HG03460 (cell line): ENCODE measurements around the gene INO80.

Experiments used
- ATAC-seq: cut with Tn5 transposase; IDR thresholded peaks from one replicate; pipeline ENCODE4 v1.9.1; 2021; ENCODE audit not compliant: unreplicated experiment

INO80 gene

DNA sequence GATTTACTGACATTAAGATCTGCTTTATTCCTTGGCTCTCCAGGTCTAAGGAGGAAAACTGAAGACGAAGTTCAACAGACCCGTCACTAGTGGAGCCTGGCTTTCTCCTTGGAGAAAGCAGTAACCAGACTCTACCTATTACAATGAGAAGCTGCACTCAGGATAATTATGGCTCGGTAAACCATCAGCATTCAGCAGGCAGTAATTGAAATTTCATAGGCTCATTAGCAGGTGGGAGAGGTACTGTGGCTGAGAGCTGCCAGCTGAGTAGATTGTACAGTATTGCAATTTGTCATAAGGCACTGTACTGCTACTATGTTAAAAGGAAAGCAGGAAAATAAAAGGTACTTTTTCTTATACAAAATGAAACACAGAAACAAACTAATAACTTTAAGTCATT lies 111.6 kb downstream of the INO80 start:
- ATAC-seq = no peak

DNA sequence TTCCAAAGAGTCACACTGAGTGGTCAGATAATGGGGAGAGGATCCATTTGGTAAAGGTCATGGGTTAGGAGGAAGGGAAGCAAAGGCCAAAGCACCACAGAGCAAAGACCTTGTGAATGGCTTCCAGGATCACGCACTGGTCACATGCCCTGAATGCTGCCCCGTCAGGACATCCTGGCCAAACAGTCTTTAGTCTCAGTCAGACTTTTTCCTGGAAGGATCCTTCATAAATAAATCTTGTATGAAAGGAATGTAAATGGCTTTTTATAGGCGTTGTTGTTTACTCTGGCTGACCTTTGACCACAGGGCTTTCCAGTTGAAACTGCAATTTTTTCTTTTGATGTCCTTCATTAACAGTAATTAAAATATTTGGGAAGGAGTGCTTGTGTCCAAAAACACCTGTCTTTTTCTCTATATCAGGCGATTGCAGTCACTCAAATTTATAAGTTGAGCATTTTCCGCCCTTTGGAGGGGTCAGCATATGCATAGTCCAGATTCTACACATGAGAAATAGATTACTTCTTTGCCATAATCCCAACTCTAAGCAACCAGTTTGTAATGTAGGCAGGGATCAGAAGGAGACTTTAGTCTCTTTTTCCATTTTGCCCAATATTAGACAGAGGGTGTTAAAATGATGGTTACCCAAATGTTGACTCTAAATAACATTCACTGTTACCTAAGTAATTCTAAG lies 114.4 kb downstream of the INO80 start:
- ATAC-seq = no peak

DNA sequence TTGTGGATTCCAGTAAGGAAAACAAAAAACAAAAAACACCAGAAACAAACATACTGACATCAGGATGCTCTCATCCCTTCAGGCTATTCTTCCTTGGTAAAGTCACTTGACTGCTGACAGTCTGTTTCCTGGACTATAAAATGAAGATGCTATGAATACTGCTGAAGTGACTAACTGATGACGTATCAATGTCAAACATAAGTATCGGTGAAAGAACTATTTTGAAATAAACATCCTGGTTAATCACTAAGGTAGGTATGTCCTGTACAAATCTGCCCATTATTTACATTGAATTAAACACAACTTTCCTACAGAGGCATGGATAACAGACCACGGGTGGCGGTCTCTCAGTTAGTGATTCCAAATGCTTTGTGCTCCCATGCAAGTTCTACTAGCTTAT lies 116.9 kb downstream of the INO80 start:
- no peak for ATAC-seq

DNA sequence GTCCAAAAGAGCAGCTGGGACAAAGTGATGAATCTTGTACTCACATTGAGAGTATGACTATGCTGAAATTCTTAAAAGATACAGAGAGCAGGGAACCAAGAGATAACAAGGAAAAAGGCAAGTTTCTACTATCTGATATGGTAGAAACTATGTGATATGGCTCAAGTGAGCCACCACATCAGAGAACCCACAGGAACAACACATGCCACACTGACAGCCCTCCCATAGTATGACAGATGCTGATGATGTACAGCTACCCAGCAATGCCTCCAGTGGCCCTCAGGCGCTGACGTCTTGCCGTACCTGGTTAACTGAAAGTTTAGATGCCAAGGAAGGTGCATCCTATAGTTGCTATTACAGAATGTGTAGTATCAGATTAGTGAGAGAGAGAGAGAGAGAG lies 120.4 kb downstream of the INO80 start:
- ATAC-seq = no peak

DNA sequence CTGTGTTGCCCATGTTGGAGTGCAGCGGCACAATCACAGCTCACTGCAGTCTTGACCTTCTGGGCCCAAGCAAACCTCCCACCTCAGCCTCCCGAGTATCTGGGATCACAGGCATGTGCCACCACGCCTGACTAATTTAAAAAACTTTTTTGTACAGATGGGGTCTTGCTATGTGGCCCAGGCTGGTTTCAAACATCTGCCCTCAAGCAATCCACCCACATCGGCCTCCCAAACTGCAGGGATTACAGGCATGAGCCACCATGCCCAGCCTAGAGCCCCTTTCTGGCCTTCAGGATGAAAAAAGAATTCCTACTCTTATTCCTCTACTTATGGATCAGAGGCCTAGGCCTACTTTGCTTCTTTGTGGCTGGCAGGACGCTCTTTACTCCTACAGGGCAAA lies 123.3 kb downstream of the INO80 start:
- no peak for ATAC-seq

DNA sequence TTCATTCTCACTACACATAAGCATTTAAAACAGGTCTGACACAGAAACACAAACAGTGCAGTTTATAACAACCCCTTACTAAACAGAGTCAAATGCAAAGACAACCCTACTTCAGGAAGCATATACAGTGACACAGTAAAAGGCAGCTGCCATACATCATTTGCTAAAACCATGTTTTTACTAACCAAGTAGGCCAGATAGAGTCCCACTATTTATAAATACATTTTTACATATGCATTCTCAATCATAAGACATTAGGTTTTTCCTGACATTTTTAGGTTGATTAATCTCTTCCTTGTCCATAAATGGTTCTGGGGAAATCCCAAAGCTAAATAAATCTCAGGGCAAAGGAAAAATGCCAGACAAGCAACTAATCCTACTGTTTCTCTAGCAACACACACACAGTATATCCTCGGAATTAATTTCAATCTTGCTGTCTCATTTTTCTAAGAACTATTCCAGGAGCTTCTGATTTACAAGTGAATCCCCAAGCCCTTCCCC lies 123.8 kb downstream of the INO80 start:
- no peak for ATAC-seq

DNA sequence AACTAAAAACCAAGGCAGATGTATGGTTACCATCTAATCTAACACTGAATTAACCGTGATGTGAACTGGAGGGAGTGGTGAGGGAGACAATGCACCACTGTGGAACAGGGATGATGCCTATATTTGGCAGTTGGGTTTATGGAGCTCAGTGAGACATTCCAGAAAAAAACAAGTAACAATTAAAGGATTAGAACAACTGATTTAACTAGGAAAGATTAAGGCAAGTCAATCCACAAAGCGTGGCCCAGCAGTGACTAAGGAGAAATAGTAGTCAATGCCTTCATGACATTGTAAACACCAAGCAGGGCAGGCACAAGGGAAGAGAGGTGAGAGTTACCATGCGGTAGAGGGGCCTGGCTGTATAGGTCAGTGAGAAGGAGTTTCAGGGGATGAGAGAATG lies 124.7 kb downstream of the INO80 start:
- ATAC-seq = no peak

DNA sequence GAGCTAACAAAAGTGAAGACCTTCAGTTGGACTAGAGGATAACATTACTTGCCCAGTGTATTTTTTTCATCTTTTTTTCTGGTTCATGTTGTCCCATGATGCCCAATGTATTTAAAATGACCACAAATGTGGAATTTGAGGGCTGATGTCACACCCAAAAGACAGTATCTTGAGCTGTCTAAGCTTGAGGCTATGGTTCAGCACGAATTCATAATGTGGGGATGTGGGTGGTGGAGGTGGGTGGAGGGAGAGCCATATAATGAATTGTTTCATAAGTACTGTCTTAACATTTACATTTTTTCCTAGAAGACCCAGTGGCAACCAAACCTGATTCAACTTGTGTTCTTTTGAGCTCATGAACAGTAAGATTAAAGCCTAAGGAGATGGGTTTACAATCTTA lies 125.3 kb downstream of the INO80 start:
- no peak for ATAC-seq

DNA sequence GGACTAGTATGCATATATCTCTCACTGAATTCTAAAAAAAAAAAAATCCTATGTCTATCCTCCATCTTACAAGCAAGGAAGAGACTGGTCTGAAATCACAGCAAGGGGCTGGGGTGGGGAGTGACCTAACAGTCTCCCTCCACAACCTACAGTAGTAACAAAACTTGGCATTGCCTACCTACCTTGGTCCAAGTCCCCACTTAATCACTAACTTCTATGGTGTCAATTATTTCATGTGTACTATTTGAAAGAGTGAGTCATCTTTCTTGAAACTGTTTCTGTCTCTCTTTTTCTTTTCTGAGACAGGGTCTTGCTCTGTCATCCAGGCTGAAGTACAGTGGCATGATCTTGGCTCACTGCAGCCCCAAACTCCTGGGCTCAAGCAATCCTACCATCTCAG lies 126.0 kb downstream of the INO80 start:
- no peak for ATAC-seq

DNA sequence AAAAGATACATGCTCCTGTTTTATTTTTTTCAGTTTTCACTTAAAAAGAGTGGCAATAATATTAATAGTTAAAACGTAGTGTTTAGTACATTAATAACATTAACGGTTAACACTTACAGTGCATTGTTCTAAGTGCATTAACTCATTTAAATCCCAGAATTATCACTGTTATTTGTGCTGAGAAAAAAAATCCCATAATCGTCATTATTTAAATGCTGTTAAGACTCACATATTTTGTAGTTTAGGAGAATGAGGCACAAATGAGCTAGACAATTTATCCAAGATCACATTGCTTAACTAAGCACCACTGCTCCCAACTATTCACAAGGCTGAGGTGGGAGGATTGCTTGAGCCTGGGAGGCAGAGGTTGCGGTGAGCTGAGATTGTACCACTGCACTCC lies 127.9 kb downstream of the INO80 start:
- no peak for ATAC-seq

DNA sequence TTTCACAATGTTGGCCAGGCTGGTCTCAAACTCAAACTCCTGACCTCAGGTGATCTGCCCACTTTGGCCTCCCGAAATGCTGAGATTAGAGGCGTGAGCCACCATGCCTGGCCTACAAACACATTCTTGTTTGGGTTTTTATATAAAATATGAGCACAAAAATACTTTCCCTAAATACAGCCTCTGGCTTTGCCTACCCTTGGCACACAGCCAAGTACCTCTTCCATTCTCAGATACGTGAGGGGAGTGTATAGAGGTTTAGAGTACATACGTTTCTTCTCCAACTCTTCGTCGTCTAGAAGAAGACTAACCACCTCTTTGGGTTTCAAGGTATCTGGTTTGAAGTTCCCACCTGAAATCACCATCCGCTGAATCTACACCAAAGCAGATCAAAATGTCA lies 129.3 kb downstream of the INO80 start:
- ATAC-seq = no peak

DNA sequence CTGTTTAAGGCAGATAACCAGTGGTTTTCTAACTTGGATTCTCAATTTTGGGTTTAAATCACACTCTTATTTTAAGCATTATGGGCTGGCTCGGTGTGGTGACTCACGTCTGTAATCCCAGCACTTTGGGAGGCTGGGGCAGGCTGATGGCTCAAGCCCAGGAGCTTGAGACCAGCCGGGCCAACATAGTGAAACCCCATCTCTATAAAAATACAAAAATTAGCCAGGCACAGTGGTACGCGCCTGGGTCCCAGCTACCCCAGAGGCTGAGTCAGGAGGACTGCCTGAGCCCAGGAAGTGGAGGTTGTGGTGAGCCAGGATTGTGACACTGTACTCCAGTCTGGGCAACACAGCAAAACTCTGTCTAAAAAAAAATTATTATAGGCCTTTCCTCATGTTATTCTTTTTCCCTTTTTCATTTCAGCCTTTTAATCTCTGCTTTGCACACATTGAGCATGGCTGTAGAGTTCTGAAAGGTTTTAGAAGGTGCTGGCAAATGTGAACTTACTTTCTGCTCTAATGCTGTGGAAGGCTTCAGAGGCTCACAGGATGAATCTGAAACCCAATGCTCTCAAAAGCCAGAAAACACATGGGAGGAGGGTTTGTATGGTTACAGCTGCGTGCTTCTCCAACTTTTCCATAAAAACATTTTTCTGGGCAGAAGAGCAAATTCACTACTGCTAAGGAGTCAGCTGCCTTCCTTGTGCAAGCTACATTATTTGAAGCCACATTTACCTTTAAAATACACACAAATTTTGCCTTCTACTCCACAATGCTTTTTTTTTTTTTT lies 130.3 kb downstream of the INO80 start:
- ATAC-seq = no peak

DNA sequence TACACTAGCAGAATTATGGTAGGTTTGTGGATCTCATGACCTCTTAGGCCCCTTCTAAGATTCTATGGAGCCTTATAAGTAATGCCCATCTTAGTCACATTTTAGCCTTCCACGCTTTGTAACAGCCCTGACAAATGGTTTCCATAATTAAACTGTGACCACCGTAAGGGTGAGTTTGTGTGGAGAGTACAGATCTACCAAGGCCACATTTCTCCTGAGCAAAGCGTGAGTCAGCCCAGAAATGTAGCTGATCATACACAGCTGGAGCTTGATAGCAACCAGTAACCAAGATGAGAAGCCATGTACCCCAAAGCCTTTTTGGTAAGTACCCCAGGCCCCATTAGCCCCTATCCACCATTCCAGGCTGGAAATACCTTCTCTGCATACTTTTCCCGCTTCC lies 131.1 kb downstream of the INO80 start:
- no peak for ATAC-seq

DNA sequence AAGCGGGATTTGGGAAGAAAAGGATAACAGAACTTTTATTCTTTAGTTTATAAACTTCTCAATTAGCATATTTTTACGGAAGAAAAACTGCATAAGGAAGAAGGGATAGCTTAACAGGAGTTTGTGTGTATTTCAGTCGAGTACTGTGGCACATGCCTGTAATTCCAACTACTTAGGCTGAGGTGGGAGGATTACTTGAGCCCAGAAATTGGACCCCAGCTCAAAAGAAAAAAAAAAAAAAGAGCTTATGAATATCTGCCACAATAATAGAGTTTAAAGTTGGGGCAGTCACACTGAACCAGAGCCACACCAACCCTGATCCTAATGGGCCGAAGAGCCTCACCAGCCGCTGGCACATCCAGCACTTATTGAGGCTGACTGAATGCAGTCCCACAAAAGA lies 131.7 kb downstream of the INO80 start:
- ATAC-seq = no peak

DNA sequence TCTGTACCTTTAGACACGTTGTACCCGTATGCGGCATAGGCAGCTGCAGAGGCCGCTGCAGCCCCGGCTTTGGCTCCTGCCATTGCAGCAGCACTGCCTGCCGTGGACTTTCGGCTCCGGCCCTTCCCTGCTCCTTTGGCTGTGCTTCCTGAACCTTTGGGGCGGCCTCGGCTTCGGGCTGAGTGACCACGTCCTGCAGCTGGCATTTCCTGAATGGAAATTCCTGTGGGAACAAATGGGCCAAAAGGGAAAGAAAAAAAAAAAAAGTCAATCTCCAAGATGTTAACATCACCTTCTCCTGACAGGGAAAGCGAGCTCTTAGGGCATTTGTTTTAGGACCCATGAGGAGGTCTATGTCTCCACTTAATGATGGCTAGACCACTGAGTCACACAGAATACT lies 133.2 kb downstream of the INO80 start:
- no peak for ATAC-seq

DNA sequence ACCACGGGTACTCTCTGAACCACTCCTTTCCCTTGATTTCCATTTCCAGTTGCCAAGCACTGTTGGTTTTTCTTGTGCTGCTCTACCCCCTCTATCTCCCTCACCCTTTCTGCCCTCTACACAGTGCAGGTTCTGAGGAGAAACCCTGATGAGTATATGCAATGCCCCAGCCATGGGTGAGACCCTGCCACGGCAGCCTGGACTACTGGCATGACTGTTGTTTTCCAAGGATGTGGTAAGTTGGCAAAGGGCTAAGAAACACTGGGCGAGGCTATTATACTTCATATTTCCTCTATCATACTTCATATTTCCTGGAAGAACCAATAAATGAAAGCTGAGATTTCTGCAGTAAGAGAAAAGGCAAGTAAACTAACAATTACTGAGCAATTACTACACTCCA lies 134.9 kb downstream of the INO80 start:
- no peak for ATAC-seq

DNA sequence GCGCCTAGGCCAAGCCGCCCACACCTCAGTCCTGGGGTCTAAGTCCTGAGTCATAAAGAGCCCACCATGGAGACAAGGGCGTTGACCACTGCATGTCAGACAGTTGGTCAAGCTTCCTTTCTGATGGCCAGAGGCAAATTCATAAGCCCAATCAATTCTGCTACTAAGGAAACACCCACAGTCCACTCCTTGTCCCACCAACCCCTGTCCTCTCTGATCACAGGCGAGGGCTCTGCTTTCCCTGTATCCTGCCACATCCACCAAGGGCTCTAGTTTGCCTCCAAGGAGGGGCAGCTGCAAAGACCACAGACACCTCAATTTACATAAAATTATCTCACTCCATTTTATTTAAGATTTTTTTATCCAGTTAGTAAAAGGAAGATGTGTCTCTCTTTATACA lies 137.5 kb downstream of the INO80 start:
- no peak for ATAC-seq

DNA sequence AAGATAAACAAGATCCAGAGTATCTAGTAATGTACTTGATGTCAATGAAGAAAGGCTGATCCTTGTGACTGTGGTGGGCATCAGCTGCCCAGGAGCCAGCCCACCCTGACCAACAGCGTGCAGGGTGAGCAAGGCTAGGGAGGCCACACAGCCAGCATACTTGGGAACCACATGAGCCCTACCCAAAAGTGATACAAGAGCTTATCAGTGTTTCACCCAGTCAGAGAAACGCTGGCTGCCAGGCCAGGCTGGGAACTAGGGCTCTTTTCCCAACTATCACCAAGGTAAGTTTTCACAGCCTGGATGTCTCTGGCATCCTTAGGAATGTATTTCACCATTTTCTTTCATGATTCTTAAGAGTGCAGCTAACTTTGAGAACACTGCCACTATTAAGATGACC lies 137.9 kb downstream of the INO80 start:
- no peak for ATAC-seq

DNA sequence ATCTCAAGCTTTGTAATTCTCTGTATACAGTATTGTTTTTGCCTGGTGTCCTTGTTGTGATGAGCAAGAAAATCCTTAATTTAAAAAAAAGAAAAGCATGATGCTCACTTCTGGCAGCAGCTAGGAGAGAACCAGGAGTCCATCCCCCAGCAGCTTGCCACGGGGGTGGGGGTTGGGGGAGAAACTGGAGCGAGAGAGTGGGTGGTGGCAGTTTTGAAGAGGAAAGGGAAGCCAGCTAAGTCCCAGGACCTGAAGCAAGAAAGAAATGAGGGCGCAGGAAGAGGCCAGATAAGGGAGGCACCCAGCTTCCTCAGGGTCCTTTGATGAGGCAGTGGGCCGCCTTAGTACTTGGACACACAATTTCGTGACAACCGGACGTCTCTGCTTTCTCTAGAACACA lies 139.3 kb downstream of the INO80 start:
- ATAC-seq = no peak

DNA sequence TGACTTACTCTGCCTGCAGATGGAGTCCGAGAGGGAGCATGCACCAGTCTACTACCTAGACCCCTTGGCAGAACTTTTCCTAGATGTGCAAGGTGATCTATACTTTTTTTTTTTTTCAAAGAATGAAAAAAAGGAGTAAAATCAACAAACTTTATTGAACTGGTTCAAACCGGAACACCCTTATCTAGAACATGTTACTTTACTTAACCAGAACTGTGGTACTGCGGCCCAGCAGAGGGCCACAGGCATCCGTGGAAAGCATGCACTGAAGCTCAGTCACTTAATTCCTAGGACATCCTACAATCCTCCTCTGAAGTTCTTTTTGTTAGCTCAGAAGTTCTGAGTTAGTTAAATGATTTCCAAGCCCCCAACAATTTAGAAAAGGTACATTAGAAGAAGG lies 141.2 kb downstream of the INO80 start:
- ATAC-seq = no peak

DNA sequence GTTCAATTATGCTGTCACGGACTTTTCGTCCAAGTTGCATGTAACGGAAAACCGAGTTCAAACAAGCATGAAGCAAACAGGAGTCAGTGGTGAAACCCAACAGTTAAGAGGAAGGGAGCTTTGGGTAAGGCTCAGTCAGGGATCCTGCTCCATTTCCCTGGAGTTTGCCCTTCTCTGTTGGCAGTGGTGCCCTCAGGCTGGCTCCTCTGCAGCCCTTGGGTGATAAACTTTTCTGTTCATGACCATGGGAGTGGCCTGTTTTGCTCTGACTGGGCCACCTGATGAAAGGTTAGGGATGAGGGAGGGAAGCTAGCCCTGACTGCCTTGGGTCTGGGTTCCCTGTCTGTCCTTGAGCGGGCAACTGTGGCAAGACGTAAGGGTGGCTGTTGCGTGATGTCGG lies 146.7 kb downstream of the INO80 start:
- ATAC-seq = no peak

DNA sequence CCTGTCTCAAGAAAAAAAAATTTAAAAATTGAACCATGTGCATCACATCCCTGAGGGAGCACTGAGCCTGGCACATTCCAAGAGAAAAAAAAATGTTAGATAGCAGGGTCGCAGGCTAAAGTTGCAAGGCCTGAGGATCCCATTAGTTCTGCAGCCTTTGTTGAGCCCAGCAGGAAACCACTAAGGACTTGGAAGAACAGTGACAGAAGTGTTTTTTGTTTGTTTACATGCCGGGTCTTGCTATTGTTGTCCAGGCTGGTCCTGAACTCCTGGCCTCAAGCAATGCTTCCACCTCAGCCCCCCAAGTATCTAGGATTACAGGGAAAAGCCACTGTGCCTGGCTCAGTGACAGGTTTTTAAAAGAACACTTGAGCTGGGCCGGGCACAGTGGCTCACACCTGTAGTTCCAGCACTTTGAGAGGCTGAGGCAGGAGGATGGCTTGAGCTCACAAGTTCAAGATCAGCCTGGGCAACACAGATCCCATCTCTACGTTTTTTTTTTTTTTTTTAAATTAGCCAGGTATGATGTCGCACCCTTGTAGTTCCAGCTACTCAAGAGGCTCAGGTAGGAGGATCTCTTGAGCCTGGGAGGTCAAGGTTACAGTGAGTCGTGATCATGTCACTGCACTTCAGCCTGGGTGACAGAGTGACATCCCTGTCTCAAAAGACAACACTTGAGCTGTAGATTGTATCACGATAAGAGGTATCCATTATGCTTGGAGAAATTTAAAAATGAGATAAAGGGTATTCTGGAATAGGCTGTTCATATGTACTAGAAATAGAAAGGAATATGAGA lies 147.6 kb downstream of the INO80 start:
- no peak for ATAC-seq
